ENCODE data around the gene C18orf63. TPM values are rescaled to one million over a fixed set of nuclear protein-coding genes. Genes with fewer than 3 reads are reported as not detected.

C18orf63 gene
- total RNA-seq, 1 donor from 2014 or later: 0.65 TPM

DNA sequence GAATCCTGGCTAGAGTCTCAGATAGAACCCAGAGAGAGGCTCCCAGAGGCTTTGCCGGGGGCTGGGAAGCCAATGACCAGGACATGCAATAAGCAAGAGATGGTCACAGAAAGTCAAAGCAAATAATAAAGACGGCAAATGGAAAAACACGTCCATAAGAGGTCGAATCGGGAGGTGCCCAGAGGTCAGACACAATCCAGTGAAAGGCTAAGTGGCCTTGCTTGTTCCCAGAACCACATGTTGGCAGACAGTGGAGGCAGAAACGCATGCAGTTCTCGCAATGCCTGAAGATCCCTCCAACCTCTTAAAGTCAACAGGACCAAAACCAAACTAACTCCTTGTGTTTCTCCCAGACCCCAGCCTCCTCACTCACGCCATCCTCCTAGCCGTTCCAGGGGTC is 26.9 kb upstream of the C18orf63 start:
- TF ChIP-seq, protein P1, sequence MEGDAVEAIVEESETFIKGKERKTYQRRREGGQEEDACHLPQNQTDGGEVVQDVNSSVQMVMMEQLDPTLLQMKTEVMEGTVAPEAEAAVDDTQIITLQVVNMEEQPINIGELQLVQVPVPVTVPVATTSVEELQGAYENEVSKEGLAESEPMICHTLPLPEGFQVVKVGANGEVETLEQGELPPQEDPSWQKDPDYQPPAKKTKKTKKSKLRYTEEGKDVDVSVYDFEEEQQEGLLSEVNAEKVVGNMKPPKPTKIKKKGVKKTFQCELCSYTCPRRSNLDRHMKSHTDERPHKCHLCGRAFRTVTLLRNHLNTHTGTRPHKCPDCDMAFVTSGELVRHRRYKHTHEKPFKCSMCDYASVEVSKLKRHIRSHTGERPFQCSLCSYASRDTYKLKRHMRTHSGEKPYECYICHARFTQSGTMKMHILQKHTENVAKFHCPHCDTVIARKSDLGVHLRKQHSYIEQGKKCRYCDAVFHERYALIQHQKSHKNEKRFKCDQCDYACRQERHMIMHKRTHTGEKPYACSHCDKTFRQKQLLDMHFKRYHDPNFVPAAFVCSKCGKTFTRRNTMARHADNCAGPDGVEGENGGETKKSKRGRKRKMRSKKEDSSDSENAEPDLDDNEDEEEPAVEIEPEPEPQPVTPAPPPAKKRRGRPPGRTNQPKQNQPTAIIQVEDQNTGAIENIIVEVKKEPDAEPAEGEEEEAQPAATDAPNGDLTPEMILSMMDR (IDR thresholded peaks at IDR 0.05): no peak
- no peaks in the 10 kb centered on the region for H3K27me3 ChIP-seq (ENCODE audit: low read depth)
- DNase-seq (no peak), ATAC-seq (no peak)
- H3K4me1 ChIP-seq: peaks cover 52% of the 10 kb centered on the region
- intact Hi-C loops (cut with DNase I): no loop called here
- H3K9me3 ChIP-seq: no peaks in the 10 kb centered on the region
- H3K27ac ChIP-seq: peak overlapping the region; percentile 83
- H3K36me3 ChIP-seq: no peaks in the 10 kb centered on the region
- peak overlapping the region; percentile 91 for H3K4me3 ChIP-seq

DNA sequence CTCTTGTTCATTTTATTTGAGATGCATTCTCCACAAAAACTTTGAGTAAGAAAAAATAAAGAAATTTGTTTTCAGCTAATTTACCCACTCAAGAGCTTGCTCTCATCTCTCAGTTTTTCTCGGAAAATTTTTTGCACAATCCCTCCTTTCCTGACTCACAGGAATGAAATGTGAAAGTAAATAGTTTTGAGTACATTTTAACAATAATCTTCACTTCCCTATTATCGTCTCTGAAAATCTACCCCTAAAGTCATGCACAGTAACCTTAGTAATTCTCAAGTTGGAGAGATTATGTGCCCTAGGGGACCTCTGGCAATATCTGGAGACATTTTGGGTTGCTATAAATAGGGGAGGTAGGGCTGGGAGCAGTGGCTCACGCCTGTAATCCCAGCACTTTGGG is 26.5 kb upstream of the C18orf63 start:
- Histone ChIP-seq H3K27me3 (ENCODE audit: low read depth) (no peaks in the 10 kb centered on the region), H3K4me1 (peaks cover 48% of the 10 kb centered on the region), H3K4me3 (peak overlapping the region; percentile 91), H3K36me3 (no peaks in the 10 kb centered on the region), H3K27ac (peak overlapping the region; percentile 83), H3K9me3 (no peaks in the 10 kb centered on the region)
- intact Hi-C loops (cut with DNase I): no loop called here
- DNase-seq: no peak
- TF ChIP-seq, protein P1 (IDR thresholded peaks at IDR 0.05): no peak
- ATAC-seq: no peak

DNA sequence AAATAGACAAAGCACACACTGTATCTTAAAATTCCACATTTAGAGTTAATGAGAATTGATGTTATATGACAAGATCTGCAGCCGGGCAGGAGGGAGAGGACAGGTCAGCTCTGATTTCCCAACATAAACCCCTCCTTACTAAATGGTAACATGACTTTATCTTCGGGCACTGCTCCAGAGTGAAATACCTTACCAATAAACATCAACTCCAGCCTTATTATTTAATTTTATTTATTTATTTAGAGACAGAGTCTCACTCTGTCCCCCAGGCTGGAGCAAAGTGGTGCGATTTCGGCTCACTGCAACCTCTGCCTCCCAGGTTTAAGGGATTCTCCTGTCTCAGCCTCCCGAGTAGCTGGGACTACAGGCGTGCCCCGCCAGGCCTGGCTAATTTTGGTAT is 25.6 kb upstream of the C18orf63 start:
- H3K27ac ChIP-seq: peak overlapping the region; percentile 83

DNA sequence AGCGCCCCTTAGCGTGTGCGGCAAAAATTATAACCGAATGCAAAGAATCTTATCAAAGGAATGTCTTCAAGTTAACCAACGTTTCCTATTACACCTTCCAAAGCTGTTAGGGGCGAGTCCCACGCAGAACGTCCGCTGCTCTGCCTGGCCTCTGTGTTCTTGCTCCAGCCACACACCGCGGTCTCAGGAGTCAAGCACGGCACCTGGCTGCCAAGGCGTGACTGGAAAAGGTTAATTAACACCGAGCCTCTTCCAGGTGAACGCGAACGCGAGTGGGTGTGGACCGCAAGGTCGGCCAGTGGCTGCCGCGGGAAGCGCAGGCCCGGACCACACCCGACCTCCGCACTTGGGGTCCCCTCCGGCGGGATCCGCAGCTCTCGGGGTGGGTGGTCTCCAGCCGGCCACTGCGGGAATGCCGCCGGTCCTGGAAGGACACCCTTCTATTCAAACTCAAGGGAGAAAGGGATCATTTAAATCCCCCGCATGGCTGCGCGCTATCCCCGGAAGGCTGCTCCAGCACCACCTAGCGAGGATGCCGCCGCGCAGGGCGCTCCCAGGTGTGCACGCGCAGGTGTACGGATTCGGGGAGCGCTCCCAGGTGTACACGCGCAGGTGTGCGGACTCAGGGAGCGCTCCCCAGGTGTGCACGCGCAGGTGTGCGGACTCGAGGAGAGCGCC is 24.7 kb upstream of the C18orf63 start:
- H3K36me3 ChIP-seq: no peaks in the 10 kb centered on the region
- peak overlapping the region; percentile 83 for H3K27ac ChIP-seq
- peaks cover 30% of the 10 kb centered on the region for H3K4me1 ChIP-seq
- DNase-seq: peak; percentile 79
- intact Hi-C loops (cut with DNase I): no loop called here
- no peaks in the 10 kb centered on the region for H3K9me3 ChIP-seq
- H3K27me3 ChIP-seq (ENCODE audit: low read depth): no peaks in the 10 kb centered on the region
- peak overlapping the region; percentile 91 for H3K4me3 ChIP-seq
- peak; percentile 82 to 85 for ATAC-seq
- TF ChIP-seq, protein P1 (IDR thresholded peaks at IDR 0.05): peak; percentile 40

More for the DNA sequence above, 25.6 kb upstream of the C18orf63 start:
- intact Hi-C loops (cut with DNase I): no loop called here
- H3K27me3 ChIP-seq (ENCODE audit: low read depth): no peaks in the 10 kb centered on the region
- ATAC-seq (no peak), DNase-seq (no peak)
- peak overlapping the region; percentile 91 for H3K4me3 ChIP-seq
- H3K4me1 ChIP-seq: peaks cover 40% of the 10 kb centered on the region
- H3K9me3 ChIP-seq: no peaks in the 10 kb centered on the region
- no peaks in the 10 kb centered on the region for H3K36me3 ChIP-seq
- TF ChIP-seq, protein P1 (IDR thresholded peaks at IDR 0.05): no peak

DNA sequence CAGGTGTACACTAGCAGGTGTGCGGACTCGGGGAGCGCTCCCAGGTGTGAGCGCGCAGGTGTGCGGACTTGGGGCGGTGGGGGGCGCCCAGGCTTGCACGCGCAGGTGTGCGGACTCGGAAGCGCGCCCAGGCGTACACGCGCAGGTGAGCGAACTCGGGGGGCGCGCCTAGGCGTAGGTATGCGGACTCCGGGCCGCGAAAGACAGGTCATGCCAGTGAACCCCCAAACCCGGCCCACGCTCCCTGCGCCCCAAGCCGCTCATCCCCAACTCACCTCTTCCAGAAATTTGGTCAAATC is 24.2 kb upstream of the C18orf63 start:
- Histone ChIP-seq H3K4me3 (peak overlapping the region; percentile 91), H3K36me3 (no peaks in the 10 kb centered on the region), H3K4me1 (peaks cover 26% of the 10 kb centered on the region), H3K9me3 (no peaks in the 10 kb centered on the region), H3K27ac (peak overlapping the region; percentile 83), H3K27me3 (ENCODE audit: low read depth) (no peaks in the 10 kb centered on the region)
- peak; percentile 61 for DNase-seq
- intact Hi-C loops (cut with DNase I): no loop called here
- TF ChIP-seq, protein P1 (IDR thresholded peaks at IDR 0.05): no peak
- ATAC-seq: no peak
